OCI-LY1 (cell line): Measurements from ENCODE around the gene CD82.

Experiments
- CTCF ChIP-seq: fragments of 200-600 bp; sonication (generic), shearing (Covaris generic); IDR thresholded peaks from 2 replicates; pipeline ENCODE4 v1.5.1; 2017; ENCODE audit warnings: mild to moderate bottlenecking, antibody characterized with exemption, low read length, moderate library complexity, mixed read lengths
- EZH2 ChIP-seq: fragments of 200-600 bp; sonication (generic), shearing (Covaris generic); IDR thresholded peaks from 2 replicates; pipeline ENCODE4 v1.8.0; 2017; ENCODE audit warnings: borderline replicate concordance, mixed run types, mild to moderate bottlenecking, antibody characterized with exemption, low read length, moderate library complexity, mixed read lengths

- TF ChIP-seq CTCF = no peak
- TF ChIP-seq EZH2 = no peak
Observed at GRCh38 chr11:44561275-44561805, 4.1 kb upstream of the CD82 start.
